Spinal cord (tissue), 10 donors: ENCODE results near the gene USB1. TPM values are rescaled to one million over a fixed set of nuclear protein-coding genes. Genes with fewer than 3 reads are reported as not detected.

Experiments
- DNase-seq, 6 donors: peaks; one replicate each; pipeline versions ENCODE4 v3.0.0 to v3.0.0-alpha.2; 2013 to 2015; ENCODE audit warnings: low spot score in 6 of 6, low read depth in 4 of 6
- H3K27ac ChIP-seq: one replicate; pipeline ENCODE4 v1.5.1; 2013; ENCODE audit warnings: low read depth, low read length, control low read depth
- H3K27me3 ChIP-seq: one replicate; pipeline ENCODE4 v1.6.1; 2013; ENCODE audit warnings: low read length; ENCODE audit not compliant: control insufficient read depth, insufficient read depth
- H3K36me3 ChIP-seq: one replicate; pipeline ENCODE4 v1.6.1; 2013; ENCODE audit warnings: low read length; ENCODE audit not compliant: control insufficient read depth, insufficient read depth
- H3K4me1 ChIP-seq: one replicate; pipeline ENCODE4 v1.6.1; 2013; ENCODE audit warnings: low read length; ENCODE audit not compliant: control insufficient read depth, insufficient read depth
- H3K4me3 ChIP-seq: one replicate; pipeline ENCODE4 v1.5.1; 2013; ENCODE audit warnings: low read depth, low read length, control low read depth
- H3K9me3 ChIP-seq: one replicate; pipeline ENCODE4 v1.6.1; 2013; ENCODE audit warnings: low read length; ENCODE audit not compliant: control insufficient read depth, insufficient read depth
- WGBS: methylation state at CpG from one replicate; pipeline ENCODE4 v1.1.5; 2013; ENCODE audit warnings: missing lambda C conversion rate; ENCODE audit not compliant: insufficient coverage; 5-methylcytosine and 5-hydroxymethylcytosine counted together
- polyA plus RNA-seq, 2 donors: library from polyadenylated mRNA; unstranded; fragments of 120-200 nt; gene quantifications; one replicate each; pipeline ENCODE4 v1.2.1, GENCODE V29; 2013; ENCODE audit not compliant: insufficient read length in 2 of 2
- total RNA-seq, 2 donors: library from RNA; depleted of rRNA in 1 of 2; stranded (reverse); fragments of 120-200 nt in 1 of 2; fragments of >200 nt in 1 of 2; gene quantifications; one replicate each; pipeline versions ENCODE4 v1.2.3 to v1.2.4, GENCODE V29; 2013 to 2014
- donor health status: healthy.

USB1 gene
- total and polyA plus RNA-seq, 4 donors = 9.6 to 51.7 (median 33.1) TPM

- 72% methylated on average over 7 of the region's 10 CpGs for WGBS
- DNase-seq = no peak
Observed at GRCh38 chr16:58051821-58052603, 50.8 kb downstream of the USB1 start.

GRCh38 chr16:58053682-58054005 lies 52.4 kb downstream of the USB1 start:
- Histone ChIP-seq H3K27me3 (no peaks in the 10 kb centered on the region), H3K27ac (no peak overlapping the region), H3K4me3 (no peak overlapping the region), H3K4me1 (peaks cover 28% of the 10 kb centered on the region), H3K36me3 (no peaks in the 10 kb centered on the region), H3K9me3 (no peaks in the 10 kb centered on the region)
- no peak for DNase-seq
- WGBS = 90% methylated on average over 1 of the region's 5 CpGs

More at GRCh38 chr16:58051821-58052603, 50.8 kb downstream of the USB1 start:
- H3K4me1 ChIP-seq = peaks cover 37% of the 10 kb centered on the region
- no peaks in the 10 kb centered on the region for H3K9me3 ChIP-seq
- H3K4me3 ChIP-seq = no peak overlapping the region
- H3K36me3 ChIP-seq = no peaks in the 10 kb centered on the region
- no peak overlapping the region for H3K27ac ChIP-seq
- H3K27me3 ChIP-seq = no peaks in the 10 kb centered on the region

GRCh38 chr16:58054289-58054688 lies 53.1 kb downstream of the USB1 start:
- Histone ChIP-seq H3K27me3 (no peaks in the 10 kb centered on the region), H3K36me3 (no peaks in the 10 kb centered on the region), H3K27ac (no peak overlapping the region), H3K4me3 (no peak overlapping the region), H3K9me3 (no peaks in the 10 kb centered on the region), H3K4me1 (peaks cover 21% of the 10 kb centered on the region)
- no peak for DNase-seq
- WGBS = 84% methylated on average over 3 of the region's 10 CpGs

- WGBS = no CpG with 5 or more reads among the region's 5 CpGs
- Histone ChIP-seq H3K4me1 (peaks cover 13% of the 10 kb centered on the region), H3K27ac (no peak overlapping the region)
Observed at GRCh38 chr16:58056580-58056979, 55.4 kb downstream of the USB1 start.

GRCh38 chr16:58057121-58057520 lies 55.9 kb downstream of the USB1 start:
- Histone ChIP-seq H3K9me3 (no peaks in the 10 kb centered on the region), H3K4me3 (no peak overlapping the region), H3K36me3 (no peaks in the 10 kb centered on the region), H3K27me3 (no peaks in the 10 kb centered on the region), H3K27ac (peak overlapping the region; percentile 47), H3K4me1 (peaks cover 9% of the 10 kb centered on the region)
- peak in 2 of 6 donors; percentile 60 to 67 for DNase-seq
- WGBS = 51% methylated on average over 3 of the region's 5 CpGs

More at GRCh38 chr16:58056580-58056979, 55.4 kb downstream of the USB1 start:
- Histone ChIP-seq H3K9me3 (no peaks in the 10 kb centered on the region), H3K36me3 (no peaks in the 10 kb centered on the region), H3K4me3 (no peak overlapping the region), H3K27me3 (no peaks in the 10 kb centered on the region)
- peak in 1 of 6 donors; percentile 28 for DNase-seq

GRCh38 chr16:58057784-58058183 lies 56.6 kb downstream of the USB1 start:
- H3K4me3 ChIP-seq = no peak overlapping the region
- H3K9me3 ChIP-seq = no peaks in the 10 kb centered on the region
- H3K4me1 ChIP-seq = peaks cover 9% of the 10 kb centered on the region
- no peak for DNase-seq
- H3K36me3 ChIP-seq = no peaks in the 10 kb centered on the region
- H3K27me3 ChIP-seq = no peaks in the 10 kb centered on the region
- 89% methylated on average over 2 of the region's 3 CpGs for WGBS
- no peak overlapping the region for H3K27ac ChIP-seq

- peak overlapping the region; percentile 33 for H3K27ac ChIP-seq
- no peak overlapping the region for H3K4me3 ChIP-seq
- no peak for DNase-seq
- no peaks in the 10 kb centered on the region for H3K27me3 ChIP-seq
- H3K9me3 ChIP-seq = no peaks in the 10 kb centered on the region
- H3K4me1 ChIP-seq = peaks cover 13% of the 10 kb centered on the region
- WGBS = 57% methylated on average over 2 of the region's 4 CpGs
- H3K36me3 ChIP-seq = no peaks in the 10 kb centered on the region
Observed at GRCh38 chr16:58062821-58063220, 61.6 kb downstream of the USB1 start.

- no peak for DNase-seq
- H3K4me1 ChIP-seq = peaks cover 13% of the 10 kb centered on the region
- H3K27ac ChIP-seq = peak overlapping the region; percentile 33
- 52% methylated on average over 8 of the region's 8 CpGs for WGBS
- no peaks in the 10 kb centered on the region for H3K9me3 ChIP-seq
- no peaks in the 10 kb centered on the region for H3K36me3 ChIP-seq
- H3K27me3 ChIP-seq = no peaks in the 10 kb centered on the region
- no peak overlapping the region for H3K4me3 ChIP-seq
Observed at GRCh38 chr16:58063377-58064076, 62.3 kb downstream of the USB1 start.

- Histone ChIP-seq H3K4me1 (no peaks in the 10 kb centered on the region), H3K4me3 (no peak overlapping the region), H3K9me3 (no peaks in the 10 kb centered on the region), H3K36me3 (no peaks in the 10 kb centered on the region), H3K27ac (no peak overlapping the region), H3K27me3 (no peaks in the 10 kb centered on the region)
- no peak for DNase-seq
- 100% methylated on average over 1 of the region's 4 CpGs for WGBS
Observed at GRCh38 chr16:58070585-58070984, 69.4 kb downstream of the USB1 start.
